ENCODE measurements around the gene PLCB3. TPM values are rescaled to one million over a fixed set of nuclear protein-coding genes. Genes with fewer than 3 reads are reported as not detected.
"Not testable (repeated sequence)": the region's sequence is repeated elsewhere in the genome, so short reads cannot be mapped to it uniquely, and the experiment has no call there.

The PLCB3 gene
- total and polyA plus RNA-seq, 2 donors (not counting 3 experiments of a cell fraction or from before 2014, with no cell fraction given) = 32.3 to 61.1 TPM

DNA sequence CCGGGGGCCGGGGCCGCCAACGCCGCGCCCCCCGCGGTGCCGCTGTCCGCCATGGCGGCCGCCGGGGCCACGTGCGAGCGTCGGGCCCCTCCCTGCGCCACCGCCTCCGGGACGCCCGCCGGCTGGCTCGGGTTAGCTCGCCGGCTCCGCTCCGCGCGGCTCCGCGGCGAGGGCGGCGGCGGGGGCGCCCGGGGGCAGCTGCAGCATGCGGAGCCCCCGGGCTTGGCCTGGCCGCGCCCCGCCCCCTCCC lies 4.8 kb upstream of the PLCB3 start:
- TF ChIP-seq POLR2AphosphoS5 (IDR thresholded peaks at IDR 0.05; ENCODE audit: insufficient read depth, low read depth, low read length) = peak; percentile 40
- H3K4me2 ChIP-seq (ENCODE audit: insufficient read depth, low read length); H3K27ac ChIP-seq (ENCODE audit: insufficient read depth, low read depth, low read length); H3K9ac ChIP-seq (replicated peaks; ENCODE audit: extremely low read depth, insufficient read depth, low read length); BruUV-seq (replicated peaks); dilution Hi-C loops (cut with MboI; ENCODE audit: extremely low pct_ligation_motif_present, low sequenced_read_pairs); H4K20me1 ChIP-seq (replicated peaks; ENCODE audit: control insufficient read depth, extremely low read depth, insufficient read depth, low read length); FAIRE-seq; H3K9me1 ChIP-seq (replicated peaks; ENCODE audit: control insufficient read depth, extremely low read depth, insufficient read depth, low read length); H2AFZ ChIP-seq (ENCODE audit: low read depth, low read length); DNase-seq (ENCODE audit: low read depth, low spot score); H3K9me3 ChIP-seq (replicated peaks; ENCODE audit: control insufficient read depth, insufficient read depth, low read length); H3K27me3 ChIP-seq (ENCODE audit: control insufficient read depth in 2 of 2, insufficient read depth in 2 of 2, low read length in 2 of 2): not testable (repeated sequence)
- POLR2A ChIA-PET = interaction anchor here (0.6 to 2.2 kb wide), 2 partner anchors 17 to 22 kb away, joined by 4 to 10 read pairs; no protein-coding TSS in a partner anchor
- CTCF ChIA-PET = interaction anchor here (1.0 to 5.0 kb wide), 8 partner anchors 21 to 85 kb away, joined by 4 to 36 read pairs (median 6); partner anchors contain the start of genes CATSPERZ, ESRRA, PRDX5 and STIP1
- peaks cover 0 to 12% of the 10 kb centered on the region in 2 experiments for H3K36me3 ChIP-seq (ENCODE audit: control insufficient read depth in 2 of 2, extremely low read depth in 1 of 2, insufficient read depth in 2 of 2, low read length in 2 of 2)
- H3K4me3 ChIP-seq (replicated peaks in 1 of 3; ENCODE audit: insufficient read depth in 1 of 3, low read depth in 1 of 3, low read length in 3 of 3) = peak overlapping the region in 1 of 3 experiments; percentile 78
- peaks cover 23% of the 10 kb centered on the region for H3K4me1 ChIP-seq (ENCODE audit: control insufficient read depth, extremely low read depth, insufficient read depth, low read length)
- intact Hi-C loops (cut with micrococcal nuclease) = loop anchor here (2.0 kb wide), 1 partner anchor 38 kb away; the partner anchor contains the start of genes BAD and GPR137
- peaks cover 40% of the 10 kb centered on the region for H3K79me2 ChIP-seq (ENCODE audit: control insufficient read depth, insufficient read depth, low read length)

DNA sequence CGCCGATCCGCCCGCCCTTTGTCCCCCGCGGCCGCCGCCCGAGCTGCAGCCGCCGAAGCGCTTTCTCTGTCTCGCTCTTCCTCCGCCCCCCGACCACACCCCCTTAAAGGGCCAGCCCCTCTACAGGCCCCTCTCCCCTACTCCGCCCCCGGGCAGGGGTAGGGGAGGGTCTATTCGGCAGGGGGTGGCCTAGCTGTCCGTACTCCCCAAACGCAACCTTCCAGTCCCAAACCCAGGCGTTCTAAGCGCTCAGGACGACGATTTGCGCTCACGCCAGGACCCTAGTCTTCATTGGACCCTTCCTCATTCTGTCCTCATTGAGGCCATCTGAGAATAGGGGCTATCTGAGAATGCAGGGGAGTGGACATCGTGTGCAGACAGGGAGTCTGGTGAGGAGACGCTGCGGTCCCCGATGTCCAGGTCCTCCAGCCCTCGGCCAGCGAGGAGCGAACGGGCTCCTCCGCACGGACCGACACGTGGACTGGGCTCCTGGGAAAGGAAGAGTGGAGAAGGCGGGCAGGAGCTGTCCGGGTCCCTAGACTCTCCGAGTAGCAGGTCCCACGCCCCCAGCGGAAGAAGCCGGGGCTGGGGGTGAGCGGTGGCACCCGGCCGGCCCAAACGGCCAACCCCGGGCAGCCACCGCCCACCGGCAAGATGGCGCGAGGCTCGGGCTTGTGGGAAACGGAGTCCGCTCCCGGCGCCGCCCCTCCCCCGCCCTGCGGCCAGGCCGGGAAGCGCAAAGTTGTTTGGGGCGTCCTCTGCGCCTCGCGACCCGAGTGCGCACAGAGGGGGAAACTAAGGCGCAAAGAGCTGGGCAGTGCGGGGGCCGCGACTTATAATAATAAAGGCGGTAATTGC lies 4.2 kb upstream of the PLCB3 start, which contains the start of gene PPP1R14B:
Gene PPP1R14B (minus strand): TSS at position 73 of the 858 bp plus-strand sequence. CDS start 270 bp downstream, outside the sequence.
- no peak for TF ChIP-seq EZH2 (IDR thresholded peaks at IDR 0.05; ENCODE audit: borderline replicate concordance, low read depth, low read length, severe bottlenecking)
- peak; percentile 74 for TF ChIP-seq POLR2AphosphoS5 (IDR thresholded peaks at IDR 0.05; ENCODE audit: insufficient read depth, low read depth, low read length)
- peak; percentile 74 for TF ChIP-seq MAX (IDR thresholded peaks at IDR 0.05; ENCODE audit: insufficient read depth, insufficient read length)
- no peak for TF ChIP-seq MYC (IDR thresholded peaks at IDR 0.05; ENCODE audit: low read depth, low read length)
- TF ChIP-seq, protein P1, sequence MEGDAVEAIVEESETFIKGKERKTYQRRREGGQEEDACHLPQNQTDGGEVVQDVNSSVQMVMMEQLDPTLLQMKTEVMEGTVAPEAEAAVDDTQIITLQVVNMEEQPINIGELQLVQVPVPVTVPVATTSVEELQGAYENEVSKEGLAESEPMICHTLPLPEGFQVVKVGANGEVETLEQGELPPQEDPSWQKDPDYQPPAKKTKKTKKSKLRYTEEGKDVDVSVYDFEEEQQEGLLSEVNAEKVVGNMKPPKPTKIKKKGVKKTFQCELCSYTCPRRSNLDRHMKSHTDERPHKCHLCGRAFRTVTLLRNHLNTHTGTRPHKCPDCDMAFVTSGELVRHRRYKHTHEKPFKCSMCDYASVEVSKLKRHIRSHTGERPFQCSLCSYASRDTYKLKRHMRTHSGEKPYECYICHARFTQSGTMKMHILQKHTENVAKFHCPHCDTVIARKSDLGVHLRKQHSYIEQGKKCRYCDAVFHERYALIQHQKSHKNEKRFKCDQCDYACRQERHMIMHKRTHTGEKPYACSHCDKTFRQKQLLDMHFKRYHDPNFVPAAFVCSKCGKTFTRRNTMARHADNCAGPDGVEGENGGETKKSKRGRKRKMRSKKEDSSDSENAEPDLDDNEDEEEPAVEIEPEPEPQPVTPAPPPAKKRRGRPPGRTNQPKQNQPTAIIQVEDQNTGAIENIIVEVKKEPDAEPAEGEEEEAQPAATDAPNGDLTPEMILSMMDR (IDR thresholded peaks at IDR 0.05; ENCODE audit: extremely low read depth in 1 of 2, insufficient read depth in 1 of 2, low read depth in 1 of 2, low read length in 2 of 2) = no peak
- peak; percentile 14 for TF ChIP-seq POLR2A (IDR thresholded peaks at IDR 0.05; ENCODE audit: low read depth, low read length)
- FAIRE-seq = peak; percentile 83
- DNase-seq (ENCODE audit: low read depth, low spot score) = peak; percentile 80
- Histone ChIP-seq H3K4me1 (ENCODE audit: control insufficient read depth, extremely low read depth, insufficient read depth, low read length) (peaks cover 28% of the 10 kb centered on the region), H3K9ac (replicated peaks; ENCODE audit: extremely low read depth, insufficient read depth, low read length) (peak within 1 kb of the TSS; percentile 67), H3K79me2 (ENCODE audit: control insufficient read depth, insufficient read depth, low read length) (peaks cover 42% of the 10 kb centered on the region), H4K20me1 (replicated peaks; ENCODE audit: control insufficient read depth, extremely low read depth, insufficient read depth, low read length) (no peaks in the 10 kb centered on the region), H3K9me1 (replicated peaks; ENCODE audit: control insufficient read depth, extremely low read depth, insufficient read depth, low read length) (no peaks in the 10 kb centered on the region), H3K9me3 (replicated peaks; ENCODE audit: control insufficient read depth, insufficient read depth, low read length) (no peaks in the 10 kb centered on the region), H3K36me3 (ENCODE audit: control insufficient read depth in 2 of 2, extremely low read depth in 1 of 2, insufficient read depth in 2 of 2, low read length in 2 of 2) (peaks cover 0 to 12% of the 10 kb centered on the region in 2 experiments), H3K27me3 (ENCODE audit: control insufficient read depth in 2 of 2, insufficient read depth in 2 of 2, low read length in 2 of 2) (no peaks in the 10 kb centered on the region), H3K4me3 (replicated peaks in 1 of 3; ENCODE audit: insufficient read depth in 1 of 3, low read depth in 1 of 3, low read length in 3 of 3) (peak within 1 kb of the TSS; percentile 67 to 78 (median 75)), H2AFZ (ENCODE audit: low read depth, low read length) (peak within 1 kb of the TSS; percentile 35), H3K27ac (ENCODE audit: insufficient read depth, low read depth, low read length) (peak within 1 kb of the TSS; percentile 47), H3K4me2 (ENCODE audit: insufficient read depth, low read length) (peak within 1 kb of the TSS; percentile 89)
- POLR2A ChIA-PET = interaction anchor here (0.6 to 2.2 kb wide), 2 partner anchors 16 to 21 kb away, joined by 4 to 10 read pairs; no protein-coding TSS in a partner anchor
- no TSS peak for BruUV-seq (replicated peaks)
- CTCF ChIA-PET = interaction anchor here (0.7 to 5.0 kb wide), 8 partner anchors 21 to 84 kb away, joined by 3 to 36 read pairs (median 6); partner anchors contain the start of genes CATSPERZ and ESRRA
- intact Hi-C loops (cut with micrococcal nuclease) = loop anchor here (1.0 to 2.0 kb wide), 2 partner anchors 22 to 38 kb away; partner anchors contain the start of genes BAD and GPR137
- dilution Hi-C loops (cut with MboI; ENCODE audit: extremely low pct_ligation_motif_present, low sequenced_read_pairs) = no loop called here

Measured in endothelial cell of umbilical vein (primary cell).